HepG2 (cell line): ENCODE measurements around the gene RALY. TPM values are rescaled to one million over a fixed set of nuclear protein-coding genes. Genes with fewer than 3 reads are reported as not detected.

Experiments
- ATAD3A ChIP-seq: sonication (generic); formaldehyde crosslinking; IDR thresholded peaks from 2 replicates; pipeline ENCODE4 v1.4.0; 2020; ENCODE audit warnings: missing genetic modification reagents
- CHD4 ChIP-seq: fragments of 200-600 bp; sonication (generic); IDR thresholded peaks from 2 replicates; pipeline ENCODE4 v1.7.0; 2017; ENCODE audit warnings: mild to moderate bottlenecking, low read length, borderline replicate concordance
- KAT7 ChIP-seq: IDR thresholded peaks from 2 replicates; pipeline ENCODE4 v1.6.1; 2018; ENCODE audit warnings: borderline replicate concordance, missing compliant biosample characterization
- SATB2 ChIP-seq: sonication (generic); formaldehyde crosslinking; IDR thresholded peaks from 2 replicates; pipeline ENCODE4 v1.5.0; 2020; ENCODE audit warnings: missing genetic modification reagents
- SOX5 ChIP-seq: IDR thresholded peaks from 2 replicates; pipeline ENCODE4 v1.6.1; 2016; ENCODE audit warnings: borderline replicate concordance
- SYNCRIP ChIP-seq: fragments of 200-400 bp; formaldehyde crosslinking; IDR thresholded peaks from 2 replicates; pipeline ENCODE4 v1.6.1; 2018; ENCODE audit warnings: mild to moderate bottlenecking, low read depth, low read length; ENCODE audit not compliant: insufficient read depth
- U2AF2 ChIP-seq: fragments of 200-400 bp; formaldehyde crosslinking; IDR thresholded peaks from 2 replicates; pipeline ENCODE4 v1.6.1; 2017; ENCODE audit warnings: low read depth, mild to moderate bottlenecking, low read length
- YEATS4 ChIP-seq: sonication (generic); formaldehyde crosslinking; IDR thresholded peaks from 2 replicates; pipeline ENCODE4 v1.4.0; 2020; ENCODE audit warnings: missing genetic modification reagents, borderline replicate concordance
- ZBTB1 ChIP-seq: sonication (generic); formaldehyde crosslinking; IDR thresholded peaks from 2 replicates; pipeline ENCODE4 v1.4.0; 2020; ENCODE audit warnings: missing genetic modification reagents, borderline replicate concordance
- ZNF20 ChIP-seq: sonication (generic); formaldehyde crosslinking; IDR thresholded peaks from 2 replicates; pipeline ENCODE4 v1.4.0; 2020; ENCODE audit warnings: mild to moderate bottlenecking, moderate library complexity, missing genetic modification reagents
- ZNF317 ChIP-seq: sonication (generic); formaldehyde crosslinking; IDR thresholded peaks from 2 replicates; pipeline ENCODE4 v1.5.0; 2020; ENCODE audit warnings: mild to moderate bottlenecking, missing genetic modification reagents
- ZNF558 ChIP-seq: sonication (generic); formaldehyde crosslinking; IDR thresholded peaks from 2 replicates; pipeline ENCODE4 v1.9.0; 2022; ENCODE audit warnings: mild to moderate bottlenecking, missing genetic modification reagents, borderline replicate concordance
- ZNF562 ChIP-seq: sonication (generic); formaldehyde crosslinking; IDR thresholded peaks from 2 replicates; pipeline ENCODE4 v1.8.0; 2022; ENCODE audit warnings: missing genetic modification reagents, borderline replicate concordance
- ZNF569 ChIP-seq: sonication (generic); formaldehyde crosslinking; IDR thresholded peaks from 2 replicates; pipeline ENCODE4 v1.5.0; 2020; ENCODE audit warnings: mild to moderate bottlenecking, missing genetic modification reagents, moderate library complexity, borderline replicate concordance
- ZNF614 ChIP-seq: IDR thresholded peaks from 2 replicates; pipeline ENCODE4 v1.6.1; 2018; ENCODE audit warnings: missing biosample characterization, missing genetic modification reagents, inconsistent platforms, borderline replicate concordance
- ZNF713 ChIP-seq: sonication (generic); formaldehyde crosslinking; IDR thresholded peaks from 2 replicates; pipeline ENCODE4 v1.4.0; 2020; ENCODE audit warnings: mild to moderate bottlenecking, missing genetic modification reagents
- polyA plus RNA-seq, 8 experiments: library from polyadenylated mRNA; depleted of rRNA in 3 of 8; stranded (reverse) in 7 of 8; unstranded in 1 of 8; fragments of >200 nt; fragmentation: Illumina TruSeq in 4 of 8; extraction: Trizol in 4 of 8; gene quantifications; 2 replicates each; pipeline versions ENCODE4 v1.2.1 to v1.2.3, GENCODE V29; 2011 to 2016; ENCODE audit warnings: low read depth in 4 of 8, missing spikeins in 1 of 8, mixed read lengths in 1 of 8; ENCODE audit not compliant: insufficient read depth in 1 of 8
- total RNA-seq, 5 experiments: library from RNA; depleted of rRNA; stranded (reverse); fragments of >200 nt; fragmentation: Illumina TruSeq; extraction: Trizol; gene quantifications; 2 replicates each; pipeline ENCODE4 v1.2.3, GENCODE V29; 2016; ENCODE audit warnings: low read depth in 1 of 5
- TF ChIP-seq, protein P1 (sequence below), 2 experiments: fragments of 450-650 bp in 1 of 2; sonication (generic) in 1 of 2; formaldehyde crosslinking in 1 of 2; IDR thresholded peaks; 2 replicates each; pipeline versions ENCODE4 v1.6.1 to v1.8.0; 2016 to 2022; ENCODE audit warnings: antibody characterized with exemption in 1 of 2, mild to moderate bottlenecking in 1 of 2, missing genetic modification reagents in 1 of 2
- TF ChIP-seq, protein P2 (sequence below): sonication (generic); formaldehyde crosslinking; IDR thresholded peaks from 2 replicates; pipeline ENCODE4 v1.5.1; 2020; ENCODE audit warnings: mild to moderate bottlenecking, missing genetic modification reagents

Gene RALY
- total and polyA plus RNA-seq, 2 of the 13 experiments (the other 11 are each of a cell fraction or from before 2014, with no cell fraction given), result 178 to 186 TPM

DNA sequence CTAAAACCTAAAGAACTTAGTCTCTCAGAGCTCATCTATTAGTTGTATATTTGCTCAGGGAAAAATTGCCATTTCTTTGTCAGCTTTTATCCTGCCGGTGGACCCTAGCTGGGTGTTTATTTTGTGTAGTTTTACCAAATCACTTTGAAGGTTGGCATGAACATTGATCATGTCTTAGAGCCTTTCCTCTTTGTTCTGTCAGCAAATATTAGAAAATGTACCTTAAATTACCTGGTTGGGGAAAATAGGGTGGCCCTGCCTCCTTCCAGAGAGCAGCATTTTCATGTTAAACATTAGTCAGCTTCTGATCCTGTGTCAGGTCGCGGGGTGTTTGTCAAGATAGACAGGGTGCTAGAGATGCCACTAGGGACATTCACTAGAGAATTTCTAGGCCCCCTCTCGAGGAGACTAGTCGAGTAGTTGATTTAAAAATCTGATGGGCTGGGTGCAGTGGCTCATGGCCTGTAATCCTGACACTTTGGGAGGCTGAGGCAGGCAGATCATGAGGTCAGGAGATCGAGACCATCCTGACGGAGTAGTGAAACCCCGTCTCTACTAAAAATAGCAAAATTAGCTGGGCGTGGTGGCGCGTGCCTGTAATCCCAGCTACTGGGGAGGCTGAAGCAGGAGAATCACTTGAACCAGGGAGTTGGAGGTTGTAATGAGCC lies 11.2 kb downstream of the RALY start (continued):
- TF ChIP-seq, protein P1, sequence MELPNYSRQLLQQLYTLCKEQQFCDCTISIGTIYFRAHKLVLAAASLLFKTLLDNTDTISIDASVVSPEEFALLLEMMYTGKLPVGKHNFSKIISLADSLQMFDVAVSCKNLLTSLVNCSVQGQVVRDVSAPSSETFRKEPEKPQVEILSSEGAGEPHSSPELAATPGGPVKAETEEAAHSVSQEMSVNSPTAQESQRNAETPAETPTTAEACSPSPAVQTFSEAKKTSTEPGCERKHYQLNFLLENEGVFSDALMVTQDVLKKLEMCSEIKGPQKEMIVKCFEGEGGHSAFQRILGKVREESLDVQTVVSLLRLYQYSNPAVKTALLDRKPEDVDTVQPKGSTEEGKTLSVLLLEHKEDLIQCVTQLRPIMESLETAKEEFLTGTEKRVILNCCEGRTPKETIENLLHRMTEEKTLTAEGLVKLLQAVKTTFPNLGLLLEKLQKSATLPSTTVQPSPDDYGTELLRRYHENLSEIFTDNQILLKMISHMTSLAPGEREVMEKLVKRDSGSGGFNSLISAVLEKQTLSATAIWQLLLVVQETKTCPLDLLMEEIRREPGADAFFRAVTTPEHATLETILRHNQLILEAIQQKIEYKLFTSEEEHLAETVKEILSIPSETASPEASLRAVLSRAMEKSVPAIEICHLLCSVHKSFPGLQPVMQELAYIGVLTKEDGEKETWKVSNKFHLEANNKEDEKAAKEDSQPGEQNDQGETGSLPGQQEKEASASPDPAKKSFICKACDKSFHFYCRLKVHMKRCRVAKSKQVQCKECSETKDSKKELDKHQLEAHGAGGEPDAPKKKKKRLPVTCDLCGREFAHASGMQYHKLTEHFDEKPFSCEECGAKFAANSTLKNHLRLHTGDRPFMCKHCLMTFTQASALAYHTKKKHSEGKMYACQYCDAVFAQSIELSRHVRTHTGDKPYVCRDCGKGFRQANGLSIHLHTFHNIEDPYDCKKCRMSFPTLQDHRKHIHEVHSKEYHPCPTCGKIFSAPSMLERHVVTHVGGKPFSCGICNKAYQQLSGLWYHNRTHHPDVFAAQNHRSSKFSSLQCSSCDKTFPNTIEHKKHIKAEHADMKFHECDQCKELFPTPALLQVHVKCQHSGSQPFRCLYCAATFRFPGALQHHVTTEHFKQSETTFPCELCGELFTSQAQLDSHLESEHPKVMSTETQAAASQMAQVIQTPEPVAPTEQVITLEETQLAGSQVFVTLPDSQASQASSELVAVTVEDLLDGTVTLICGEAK (IDR thresholded peaks at IDR 0.05), result no peak
- TF ChIP-seq, protein P1 (CRISPR knock-in tag; IDR thresholded peaks at IDR 0.05), result no peak; the same call in 1 of the 2 replicates
- TF ChIP-seq U2AF2 (no peak), ZNF713 (no peak), KAT7 (CRISPR knock-in tag) (no peak; the same call in 1 of the 2 replicates), SOX5 (peak; percentile 95), ZNF558 (no peak), ZNF614 (CRISPR knock-in tag) (peak; percentile 83), ATAD3A (no peak), SYNCRIP (no peak), ZNF562 (CRISPR knock-in tag) (no peak), ZNF20 (no peak), ZBTB1 (no peak), YEATS4 (CRISPR knock-in tag) (peak; percentile 40; the same call in 1 of the 2 replicates), SATB2 (CRISPR knock-in tag) (peak; percentile 97), CHD4 (no peak; the same call in 1 of the 2 replicates), ZNF569 (CRISPR knock-in tag) (no peak), ZNF317 (CRISPR knock-in tag) (no peak)
- TF ChIP-seq, protein P2, sequence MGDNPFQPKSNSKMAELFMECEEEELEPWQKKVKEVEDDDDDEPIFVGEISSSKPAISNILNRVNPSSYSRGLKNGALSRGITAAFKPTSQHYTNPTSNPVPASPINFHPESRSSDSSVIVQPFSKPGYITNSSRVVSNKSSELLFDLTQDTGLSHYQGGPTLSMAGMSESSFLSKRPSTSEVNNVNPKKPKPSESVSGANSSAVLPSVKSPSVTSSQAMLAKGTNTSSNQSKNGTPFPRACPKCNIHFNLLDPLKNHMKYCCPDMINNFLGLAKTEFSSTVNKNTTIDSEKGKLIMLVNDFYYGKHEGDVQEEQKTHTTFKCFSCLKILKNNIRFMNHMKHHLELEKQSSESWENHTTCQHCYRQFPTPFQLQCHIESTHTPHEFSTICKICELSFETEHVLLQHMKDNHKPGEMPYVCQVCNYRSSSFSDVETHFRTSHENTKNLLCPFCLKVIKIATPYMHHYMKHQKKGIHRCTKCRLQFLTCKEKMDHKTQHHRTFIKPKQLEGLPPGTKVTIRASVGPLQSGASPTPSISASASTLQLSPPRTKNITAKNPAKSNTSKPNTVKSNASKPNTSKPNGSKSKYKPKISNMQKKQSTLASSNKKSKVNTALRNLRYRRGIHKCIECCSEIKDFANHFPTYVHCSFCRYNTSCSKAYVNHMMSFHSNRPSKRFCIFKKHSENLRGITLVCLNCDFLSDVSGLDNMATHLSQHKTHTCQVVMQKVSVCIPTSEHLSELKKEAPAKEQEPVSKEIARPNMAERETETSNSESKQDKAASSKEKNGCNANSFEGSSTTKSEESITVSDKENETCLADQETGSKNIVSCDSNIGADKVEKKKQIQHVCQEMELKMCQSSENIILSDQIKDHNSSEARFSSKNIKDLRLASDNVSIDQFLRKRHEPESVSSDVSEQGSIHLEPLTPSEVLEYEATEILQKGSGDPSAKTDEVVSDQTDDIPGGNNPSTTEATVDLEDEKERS (CRISPR knock-in tag), result 0 out of 2 replicates have a peak, but pooled peaks have one; percentile 0
